Right lobe of liver (tissue), 6 donors: Measurements from ENCODE around the gene RNF8. TPM values are rescaled to one million over a fixed set of nuclear protein-coding genes. Genes with fewer than 3 reads are reported as not detected.

Experiments used
- ATAC-seq, 4 donors: fragments of 200-7000 bp; cut with Tn5 transposase; one replicate each; pipeline ENCODE4 v1.9.1; 2020; ENCODE audit warnings: mild to moderate bottlenecking in 4 of 4, moderate library complexity in 4 of 4
- DNase-seq, 3 donors: peaks; one replicate each; pipeline ENCODE4 v3.0.0-alpha.2; 2020
- H3K27ac ChIP-seq, 3 donors: fragments of 200-600 bp; one replicate each; pipeline ENCODE4 v1.8.0; 2022
- H3K27me3 ChIP-seq, 2 donors: fragments of 200-600 bp; one replicate each; pipeline ENCODE4 v1.8.0; 2022
- H3K36me3 ChIP-seq, 4 donors: fragments of 200-600 bp; sonication (generic) in 1 of 4; one replicate each; pipeline versions ENCODE4 v1.5.1 to v1.8.0; 2017 to 2022; ENCODE audit warnings: control low read depth in 1 of 4
- H3K4me1 ChIP-seq, 4 donors: fragments of 200-600 bp; sonication (generic) in 1 of 4; one replicate each; pipeline versions ENCODE4 v1.5.1 to v1.8.0; 2017 to 2022; ENCODE audit warnings: control low read depth in 1 of 4
- H3K4me3 ChIP-seq, 3 donors: fragments of 200-600 bp; one replicate each; pipeline ENCODE4 v1.8.0; 2022
- H3K9me3 ChIP-seq, 4 donors: fragments of 200-600 bp; sonication (generic) in 1 of 4; one replicate each; pipeline versions ENCODE4 v1.5.1 to v1.8.0; 2017 to 2022; ENCODE audit warnings: control low read depth in 1 of 4
- POLR2A ChIP-seq: fragments of 450-650 bp; IDR thresholded peaks from one replicate; pipeline ENCODE4 v1.6.1; 2017; ENCODE audit warnings: antibody characterized with exemption, mild to moderate bottlenecking
- WGBS: methylation state at CpG from one replicate; pipeline ENCODE4 v1.1.6; 2018; ENCODE audit warnings: low coverage, low lambda C conversion rate; ENCODE audit not compliant: insufficient coverage; ENCODE audit errors: missing lambda C conversion rate; 5-methylcytosine and 5-hydroxymethylcytosine counted together
- intact Hi-C, 2 donors: fragments of 100-400 bp; cut with DNase I; formaldehyde crosslinking; loops; one replicate each; pipeline versions ENCODE4 v1.11.2 to v1.14.1; 2022
- total RNA-seq, 6 experiments: library from RNA; depleted of rRNA in 2 of 6; stranded (reverse); fragments of >200 nt in 2 of 6; fragmentation: NEBNext Ultra II Directional in 3 of 6; extraction: Animal tissue kit (Norgen Biotek cat#: 25700) in 3 of 6; gene quantifications; one replicate each; pipeline versions ENCODE4 v1.1.0 to v1.2.4, GENCODE V29; 2016 to 2023
- TF ChIP-seq, protein P1 (sequence below), 4 donors: fragments of 200-600 bp in 3 of 4; fragments of 450-650 bp in 1 of 4; IDR thresholded peaks; one replicate each; pipeline versions ENCODE4 v1.5.1 to v1.8.0; 2016 to 2022; ENCODE audit warnings: antibody characterized with exemption in 4 of 4, mild to moderate bottlenecking in 2 of 4
- donor health status: DM: no; HTN: yes; CAD: no.
- donor health status: DM: no; HTN: no; CAD: no.
- donor health status: DM: no; HTN: no; CAD: no.
- donor health status: DM: no; HTN: yes; CAD: no.
- donor health status: DM: no; HTN: yes; CAD: no.

RNF8 gene
- total RNA-seq, 6 experiments from 2014 or later, result 4.3 to 7.1 (median 6.1) TPM

DNA sequence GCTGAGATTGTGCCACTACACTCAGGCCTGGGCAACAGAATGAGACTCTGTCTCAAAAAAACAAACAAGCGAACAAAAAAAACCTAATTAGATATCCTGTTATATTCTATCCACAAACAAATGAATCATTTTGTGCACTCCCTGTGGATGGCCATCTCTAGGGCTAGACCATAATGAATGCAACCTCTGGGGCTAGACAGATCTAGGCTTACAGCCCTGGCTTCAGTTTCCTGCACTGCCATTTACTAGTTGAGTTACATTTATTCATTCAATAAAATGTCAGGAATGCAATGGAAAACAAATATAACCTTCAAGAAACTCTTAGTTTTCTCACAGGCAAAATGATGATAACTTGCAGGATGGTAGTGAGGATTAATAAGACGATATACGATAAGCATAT, 6.6 kb upstream of the RNF8 start:
- no peak for TF ChIP-seq POLR2A
- TF ChIP-seq, protein P1, sequence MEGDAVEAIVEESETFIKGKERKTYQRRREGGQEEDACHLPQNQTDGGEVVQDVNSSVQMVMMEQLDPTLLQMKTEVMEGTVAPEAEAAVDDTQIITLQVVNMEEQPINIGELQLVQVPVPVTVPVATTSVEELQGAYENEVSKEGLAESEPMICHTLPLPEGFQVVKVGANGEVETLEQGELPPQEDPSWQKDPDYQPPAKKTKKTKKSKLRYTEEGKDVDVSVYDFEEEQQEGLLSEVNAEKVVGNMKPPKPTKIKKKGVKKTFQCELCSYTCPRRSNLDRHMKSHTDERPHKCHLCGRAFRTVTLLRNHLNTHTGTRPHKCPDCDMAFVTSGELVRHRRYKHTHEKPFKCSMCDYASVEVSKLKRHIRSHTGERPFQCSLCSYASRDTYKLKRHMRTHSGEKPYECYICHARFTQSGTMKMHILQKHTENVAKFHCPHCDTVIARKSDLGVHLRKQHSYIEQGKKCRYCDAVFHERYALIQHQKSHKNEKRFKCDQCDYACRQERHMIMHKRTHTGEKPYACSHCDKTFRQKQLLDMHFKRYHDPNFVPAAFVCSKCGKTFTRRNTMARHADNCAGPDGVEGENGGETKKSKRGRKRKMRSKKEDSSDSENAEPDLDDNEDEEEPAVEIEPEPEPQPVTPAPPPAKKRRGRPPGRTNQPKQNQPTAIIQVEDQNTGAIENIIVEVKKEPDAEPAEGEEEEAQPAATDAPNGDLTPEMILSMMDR (IDR thresholded peaks at IDR 0.05), result no peak
- intact Hi-C loops, result no loop called here
- H3K27me3 ChIP-seq, result no peaks in the 10 kb centered on the region
- no peak overlapping the region for H3K4me3 ChIP-seq
- 95% methylated on average over 3 of the region's 3 CpGs for WGBS
- DNase-seq, result no peak
- no peak for ATAC-seq
- H3K4me1 ChIP-seq, result no peaks in the 10 kb centered on the region
- no peak overlapping the region for H3K27ac ChIP-seq
- no peaks in the 10 kb centered on the region for H3K9me3 ChIP-seq
- no peaks in the 10 kb centered on the region for H3K36me3 ChIP-seq

DNA sequence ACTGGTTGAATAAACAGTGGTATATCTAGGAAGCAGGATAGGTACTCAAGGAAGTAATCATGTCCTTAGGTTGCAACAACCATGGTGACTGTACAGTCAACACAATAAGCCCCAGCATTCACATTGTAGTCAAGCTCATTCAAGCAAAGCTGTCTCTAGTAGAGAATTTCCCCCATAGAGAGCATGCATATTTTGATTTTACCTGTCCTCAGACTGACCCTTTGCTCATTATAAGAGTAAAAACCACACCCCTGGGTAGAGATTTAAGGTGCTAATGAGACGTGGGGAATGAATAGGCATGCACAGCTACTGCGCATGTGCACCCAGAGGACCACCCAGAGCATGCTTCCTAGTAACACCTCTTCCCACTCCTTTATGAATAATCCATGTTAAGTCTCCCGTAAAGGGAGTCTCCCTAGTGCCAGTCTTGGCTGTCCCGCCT, 6.1 kb upstream of the RNF8 start:
- Histone ChIP-seq H3K27ac (no peak overlapping the region), H3K4me3 (no peak overlapping the region), H3K27me3 (no peaks in the 10 kb centered on the region), H3K4me1 (no peaks in the 10 kb centered on the region), H3K36me3 (no peaks in the 10 kb centered on the region), H3K9me3 (no peaks in the 10 kb centered on the region)
- WGBS, result 74% methylated on average over 4 of the region's 4 CpGs
- DNase-seq, result no peak
- no peak for ATAC-seq
- TF ChIP-seq POLR2A, result no peak
- TF ChIP-seq, protein P1 (IDR thresholded peaks at IDR 0.05), result no peak
- intact Hi-C loops, result no loop called here

DNA sequence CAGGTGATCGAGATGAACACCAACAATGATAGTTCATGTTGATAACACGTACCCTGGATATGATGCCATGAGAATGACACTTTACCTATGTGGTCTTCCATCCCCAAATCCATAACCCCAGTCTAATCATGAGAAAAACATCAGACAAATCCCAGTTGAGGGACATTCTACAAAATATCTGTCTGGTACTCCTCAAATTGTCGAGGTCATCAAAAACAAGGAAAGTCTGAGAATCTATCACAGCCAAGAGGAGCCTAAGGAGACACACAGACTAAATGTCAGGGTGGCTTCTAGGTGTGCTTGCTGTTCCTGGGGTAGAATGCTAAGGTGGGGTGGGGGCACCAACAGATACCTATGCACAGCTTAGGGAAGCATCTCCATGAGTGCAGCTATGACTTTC, 2.8 kb upstream of the RNF8 start:
- intact Hi-C loops, result no loop called here

DNA sequence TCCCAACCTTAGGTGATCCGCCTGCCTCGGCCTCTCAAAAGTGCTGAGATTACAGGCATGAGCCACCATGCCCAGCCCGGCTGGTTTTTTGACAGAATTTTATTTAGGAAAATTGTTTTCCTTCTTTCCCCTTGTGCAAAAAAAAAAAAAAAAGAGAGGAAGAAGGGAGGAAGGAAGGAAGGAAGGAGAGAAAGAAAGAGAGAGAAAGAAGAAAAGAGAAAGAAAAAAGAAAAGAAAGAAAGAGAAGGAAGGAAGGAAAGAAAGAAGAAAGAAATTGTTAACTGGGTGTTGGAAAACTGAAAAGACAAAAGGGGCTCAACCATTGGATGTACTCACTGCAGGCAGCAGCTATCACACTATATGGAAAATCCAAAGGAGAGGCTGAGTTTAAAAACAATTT, 1.4 kb upstream of the RNF8 start:
- no peak overlapping the region for H3K27ac ChIP-seq
- WGBS, result 70% methylated on average over 2 of the region's 3 CpGs
- no peaks in the 10 kb centered on the region for H3K9me3 ChIP-seq
- H3K4me1 ChIP-seq, result peaks cover 0 to 7% (median 2%) of the 10 kb centered on the region in 4 donors
- intact Hi-C loops, result no loop called here
- TF ChIP-seq, protein P1 (IDR thresholded peaks at IDR 0.05), result no peak
- no peak for TF ChIP-seq POLR2A
- ATAC-seq (no peak), DNase-seq (no peak)
- H3K27me3 ChIP-seq, result no peaks in the 10 kb centered on the region
- H3K36me3 ChIP-seq, result no peaks in the 10 kb centered on the region
- no peak overlapping the region for H3K4me3 ChIP-seq

More for the DNA sequence above, 2.8 kb upstream of the RNF8 start:
- Histone ChIP-seq H3K36me3 (no peaks in the 10 kb centered on the region), H3K9me3 (no peaks in the 10 kb centered on the region), H3K4me1 (peaks cover 0 to 7% (median 2%) of the 10 kb centered on the region in 4 donors), H3K27ac (no peak overlapping the region), H3K4me3 (no peak overlapping the region), H3K27me3 (no peaks in the 10 kb centered on the region)
- ATAC-seq (no peak), DNase-seq (no peak)
- no peak for TF ChIP-seq POLR2A
- TF ChIP-seq, protein P1 (IDR thresholded peaks at IDR 0.05), result no peak
- 100% methylated on average over 3 of the region's 3 CpGs for WGBS
